Spleen (tissue), 11 donors: ENCODE measurements around the gene FRAS1. TPM values are rescaled to one million over a fixed set of nuclear protein-coding genes. Genes with fewer than 3 reads are reported as not detected.

ENCODE experiments used
- DNase-seq: peaks from one replicate; pipeline ENCODE4 v3.0.0-alpha.2; 2020
- H3K27ac ChIP-seq, 8 donors: fragments of 200-600 bp; sonication (generic) in 7 of 8; 1 replicate in 4 of 8; 2 replicates in 4 of 8; pipeline versions ENCODE4 v1.5.0 to v1.8.0; 2016 to 2021; ENCODE audit warnings: inconsistent platforms in 4 of 8, mild to moderate bottlenecking in 4 of 8, moderate library complexity in 1 of 8
- H3K27me3 ChIP-seq, 7 donors: fragments of 200-600 bp; sonication (generic) in 6 of 7; replicated peaks in 1 of 7; 1 replicate in 4 of 7; 2 replicates in 3 of 7; pipeline versions ENCODE4 v1.5.0 to v1.8.0; 2016 to 2021; ENCODE audit warnings: inconsistent platforms in 3 of 7, mild to moderate bottlenecking in 1 of 7
- H3K36me3 ChIP-seq, 6 donors: fragments of 200-600 bp; sonication (generic) in 5 of 6; 1 replicate in 4 of 6; 2 replicates in 2 of 6; pipeline versions ENCODE4 v1.5.0 to v1.8.0; 2016 to 2021; ENCODE audit warnings: inconsistent platforms in 2 of 6
- H3K4me1 ChIP-seq, 6 donors: fragments of 200-600 bp; sonication (generic) in 5 of 6; 1 replicate in 3 of 6; 2 replicates in 3 of 6; pipeline versions ENCODE4 v1.5.0 to v1.8.0; 2016 to 2021; ENCODE audit warnings: inconsistent platforms in 3 of 6
- H3K4me3 ChIP-seq, 8 donors: fragments of 200-600 bp; sonication (generic) in 7 of 8; 1 replicate in 4 of 8; 2 replicates in 4 of 8; pipeline versions ENCODE4 v1.5.0 to v1.8.0; 2016 to 2021; ENCODE audit warnings: inconsistent platforms in 4 of 8, mild to moderate bottlenecking in 4 of 8, moderate library complexity in 2 of 8
- H3K9me3 ChIP-seq, 8 donors: fragments of 200-600 bp; sonication (generic) in 7 of 8; 1 replicate in 4 of 8; 2 replicates in 4 of 8; pipeline versions ENCODE4 v1.5.0 to v1.8.0; 2016 to 2021; ENCODE audit warnings: inconsistent platforms in 4 of 8
- POLR2A ChIP-seq, 3 donors: fragments of 450-650 bp; IDR thresholded peaks; one replicate each; pipeline ENCODE4 v1.5.1; 2017; ENCODE audit warnings: antibody characterized with exemption in 3 of 3, mild to moderate bottlenecking in 1 of 3
- POLR2AphosphoS5 ChIP-seq, 3 donors: sonication (generic); formaldehyde crosslinking; IDR thresholded peaks; one replicate each; pipeline ENCODE4 v1.5.1; 2017; ENCODE audit warnings: antibody characterized with exemption in 3 of 3
- WGBS, 5 donors: extraction: QIAGEN DNeasy Blood & Tissue Kit in 3 of 5; methylation state at CpG; one replicate each; pipeline versions ENCODE4 v1.1.5 to v1.1.7; 2013 to 2018; 5-methylcytosine and 5-hydroxymethylcytosine counted together
- intact Hi-C: fragments of 100-400 bp; cut with DNase I; formaldehyde crosslinking; loops from one replicate; pipeline ENCODE4 v1.15.0; 2023; ENCODE audit warnings: low total_unique reads
- polyA plus RNA-seq, 3 donors: library from polyadenylated mRNA; stranded (reverse); fragments of 200-250 nt; gene quantifications; one replicate each; pipeline ENCODE4 v1.2.1, GENCODE V29; 2013
- total RNA-seq, 7 donors: library from RNA; depleted of rRNA in 3 of 7; stranded (reverse); fragments of >200 nt in 3 of 7; fragmentation: NEBNext Ultra II Directional in 4 of 7; extraction: Animal tissue kit (Norgen Biotek cat#: 25700) in 4 of 7; gene quantifications; one replicate each; pipeline versions ENCODE4 v1.1.0 to v1.2.1, GENCODE V29; 2016 to 2021
- TF ChIP-seq, protein P1 (sequence below), 11 experiments: fragments of 200-600 bp in 7 of 11; fragments of 450-650 bp in 4 of 11; sonication (generic) in 4 of 11; IDR thresholded peaks in 8 of 11; conservative IDR thresholded peaks in 3 of 11; 1 replicate in 7 of 11; 2 replicates in 4 of 11; pipeline versions ENCODE4 v1.4.0 to v1.8.0; 2016 to 2021; ENCODE audit warnings: antibody characterized with exemption in 11 of 11, inconsistent platforms in 4 of 11, mild to moderate bottlenecking in 1 of 11
- donor health status: healthy with polysubstance abuse.
- donor health status: DM: no; HTN: no; CAD: no; lungs with moderate emphysema.
- donor health status: DM: no; HTN: no; CAD: no.
- donor health status: Bipolar disorder and iron deficiency.
- donor health status: healthy.
- donor health status: DM: no; HTN: no; CAD: no.
- donor health status: DM: yes; HTN: yes; CAD: no.

The FRAS1 gene
- total and polyA plus RNA-seq, 10 donors = 0.10 to 3.0 (median 1.3) TPM

DNA sequence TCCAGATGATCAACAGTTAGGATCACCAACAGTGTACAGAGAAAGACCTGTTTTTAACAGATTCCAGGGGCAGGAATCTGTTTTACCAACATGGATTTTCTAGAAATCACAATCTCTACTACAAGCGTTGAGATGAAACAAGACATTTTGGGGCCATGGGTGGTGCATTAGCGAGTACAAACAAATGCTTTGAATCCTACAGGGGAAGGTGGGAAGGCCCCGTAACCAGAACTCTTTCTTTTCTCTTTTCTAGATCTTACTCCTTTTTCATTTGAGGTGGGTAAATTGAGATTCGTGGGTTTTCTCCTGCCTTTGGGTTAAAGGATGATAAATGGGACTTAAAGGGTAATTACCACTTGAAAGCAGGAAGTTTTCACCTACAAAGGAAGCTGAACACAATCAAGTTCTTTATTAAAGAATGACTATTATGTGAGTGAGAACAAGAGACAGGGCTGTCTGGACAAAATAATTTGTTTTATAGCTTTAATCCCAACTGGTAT is 304.5 kb downstream of the FRAS1 start:
- no peak for DNase-seq
- Histone ChIP-seq H3K9me3 (no peaks in the 10 kb centered on the region), H3K27me3 (peaks cover 0 to 6% (median 0%) of the 10 kb centered on the region in 7 donors), H3K4me1 (no peaks in the 10 kb centered on the region), H3K4me3 (no peak overlapping the region), H3K27ac (no peak overlapping the region), H3K36me3 (no peaks in the 10 kb centered on the region)
- WGBS, 5 donors = 53 to 69% (median 65%) methylated on average over 4 of the region's 4 CpGs
- TF ChIP-seq POLR2A (IDR thresholded peaks at IDR 0.05) (no peak), POLR2AphosphoS5 (IDR thresholded peaks at IDR 0.05) (no peak)
- TF ChIP-seq, protein P1, sequence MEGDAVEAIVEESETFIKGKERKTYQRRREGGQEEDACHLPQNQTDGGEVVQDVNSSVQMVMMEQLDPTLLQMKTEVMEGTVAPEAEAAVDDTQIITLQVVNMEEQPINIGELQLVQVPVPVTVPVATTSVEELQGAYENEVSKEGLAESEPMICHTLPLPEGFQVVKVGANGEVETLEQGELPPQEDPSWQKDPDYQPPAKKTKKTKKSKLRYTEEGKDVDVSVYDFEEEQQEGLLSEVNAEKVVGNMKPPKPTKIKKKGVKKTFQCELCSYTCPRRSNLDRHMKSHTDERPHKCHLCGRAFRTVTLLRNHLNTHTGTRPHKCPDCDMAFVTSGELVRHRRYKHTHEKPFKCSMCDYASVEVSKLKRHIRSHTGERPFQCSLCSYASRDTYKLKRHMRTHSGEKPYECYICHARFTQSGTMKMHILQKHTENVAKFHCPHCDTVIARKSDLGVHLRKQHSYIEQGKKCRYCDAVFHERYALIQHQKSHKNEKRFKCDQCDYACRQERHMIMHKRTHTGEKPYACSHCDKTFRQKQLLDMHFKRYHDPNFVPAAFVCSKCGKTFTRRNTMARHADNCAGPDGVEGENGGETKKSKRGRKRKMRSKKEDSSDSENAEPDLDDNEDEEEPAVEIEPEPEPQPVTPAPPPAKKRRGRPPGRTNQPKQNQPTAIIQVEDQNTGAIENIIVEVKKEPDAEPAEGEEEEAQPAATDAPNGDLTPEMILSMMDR (IDR thresholded peaks at IDR 0.05 in 8 of 11, conservative IDR thresholded peaks at IDR 0.05 in 3 of 11) = no peak
- intact Hi-C loops = no loop called here

DNA sequence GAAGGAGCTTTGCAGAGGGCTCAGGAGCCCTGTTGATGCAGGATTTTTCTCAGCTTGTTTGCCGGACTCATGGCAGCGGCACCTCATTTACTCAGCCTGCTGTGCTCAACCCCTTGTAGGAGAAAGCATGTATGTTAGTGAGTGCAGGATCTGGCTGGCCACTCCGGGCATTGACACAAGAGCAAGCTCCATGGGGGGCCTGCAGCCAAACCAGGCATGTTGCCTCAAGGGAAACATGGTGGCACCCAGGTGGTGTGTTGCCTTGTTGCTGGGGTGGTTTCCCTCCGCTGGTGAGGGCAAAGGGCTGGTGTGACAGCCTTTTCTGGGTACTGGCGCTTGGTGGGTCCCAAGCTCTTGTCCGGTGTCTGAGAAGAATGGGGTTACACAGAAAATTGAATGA is 305.2 kb downstream of the FRAS1 start:
- intact Hi-C loops = no loop called here
- Histone ChIP-seq H3K36me3 (no peaks in the 10 kb centered on the region), H3K4me1 (no peaks in the 10 kb centered on the region), H3K9me3 (no peaks in the 10 kb centered on the region), H3K4me3 (no peak overlapping the region), H3K27ac (no peak overlapping the region), H3K27me3 (peaks cover 0 to 6% (median 0%) of the 10 kb centered on the region in 7 donors)
- 87 to 96% (median 94%) methylated on average over 6 of the region's 6 CpGs for WGBS, 5 donors
- TF ChIP-seq POLR2AphosphoS5 (IDR thresholded peaks at IDR 0.05) (no peak), POLR2A (IDR thresholded peaks at IDR 0.05) (no peak)
- DNase-seq = no peak

DNA sequence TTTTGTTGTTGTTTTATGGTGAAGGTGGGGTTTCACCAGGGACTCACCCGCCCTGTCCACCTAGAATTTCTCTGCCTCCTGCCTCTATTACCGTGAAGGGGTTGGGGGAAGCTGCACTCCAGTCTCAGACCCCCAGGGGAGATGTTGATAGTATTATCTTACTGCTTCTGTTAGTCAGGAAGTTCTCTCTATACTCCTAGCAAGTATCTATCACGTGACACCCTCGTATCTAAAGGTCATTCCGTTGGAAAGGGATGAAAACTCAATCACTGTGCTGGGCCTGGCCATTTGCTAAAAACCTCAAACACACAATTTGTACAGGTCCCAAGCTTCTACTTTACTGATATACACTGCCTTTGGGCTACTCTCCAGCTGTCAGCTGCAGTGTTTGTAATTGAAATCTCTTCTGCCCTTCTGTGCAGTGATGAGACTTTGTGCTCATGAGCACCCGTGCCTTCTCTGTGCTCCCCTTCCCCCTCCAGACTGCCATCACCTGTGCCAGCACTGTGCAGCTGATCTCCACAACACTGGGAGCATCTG is 306.0 kb downstream of the FRAS1 start:
- Histone ChIP-seq H3K27me3 (peaks cover 0 to 6% (median 0%) of the 10 kb centered on the region in 7 donors), H3K36me3 (no peaks in the 10 kb centered on the region), H3K4me1 (no peaks in the 10 kb centered on the region), H3K4me3 (no peak overlapping the region), H3K9me3 (no peaks in the 10 kb centered on the region), H3K27ac (no peak overlapping the region)
- no peak for DNase-seq
- no peak for TF ChIP-seq POLR2A (IDR thresholded peaks at IDR 0.05)
- TF ChIP-seq POLR2AphosphoS5 (IDR thresholded peaks at IDR 0.05) = no peak
- TF ChIP-seq, protein P1 (IDR thresholded peaks at IDR 0.05 in 8 of 11, conservative IDR thresholded peaks at IDR 0.05 in 3 of 11) = no peak
- 49 to 77% (median 70%) methylated on average over 6 of the region's 6 CpGs for WGBS, 5 donors
- intact Hi-C loops = no loop called here

DNA sequence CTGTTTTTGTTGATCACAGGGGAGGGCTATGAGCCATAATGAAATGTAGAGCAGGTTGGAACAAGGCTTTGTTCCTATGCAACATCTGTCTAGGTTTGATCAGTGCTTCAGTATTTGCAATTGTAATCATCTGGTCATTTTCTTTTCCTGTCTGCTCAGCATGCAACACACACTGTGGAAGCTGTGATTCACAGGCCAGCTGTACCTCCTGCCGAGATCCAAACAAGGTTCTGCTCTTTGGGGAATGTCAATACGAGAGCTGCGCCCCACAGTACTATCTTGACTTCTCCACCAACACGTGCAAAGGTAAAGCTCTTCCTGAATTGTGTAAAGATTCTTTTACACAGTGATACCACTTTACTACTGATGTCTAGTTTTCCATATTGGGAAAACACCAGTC is 312.6 kb downstream of the FRAS1 start:
- Histone ChIP-seq H3K27me3 (no peaks in the 10 kb centered on the region), H3K27ac (no peak overlapping the region), H3K4me3 (no peak overlapping the region), H3K36me3 (no peaks in the 10 kb centered on the region), H3K4me1 (no peaks in the 10 kb centered on the region), H3K9me3 (no peaks in the 10 kb centered on the region)
- 70 to 86% (median 77%) methylated on average over 4 of the region's 4 CpGs for WGBS, 5 donors
- TF ChIP-seq POLR2A (IDR thresholded peaks at IDR 0.05) (no peak), POLR2AphosphoS5 (IDR thresholded peaks at IDR 0.05) (no peak)
- TF ChIP-seq, protein P1 (IDR thresholded peaks at IDR 0.05 in 8 of 11, conservative IDR thresholded peaks at IDR 0.05 in 3 of 11) = no peak
- DNase-seq = no peak
- intact Hi-C loops = no loop called here
